SU-DHL-6 (cell line): ENCODE data around the gene TIMD4.

Experiments used
- H2AFZ ChIP-seq: fragments of 200-600 bp; sonication (generic); 2 replicates; pipeline ENCODE4 v1.6.1; 2014; ENCODE audit warnings: low read depth, mild to moderate bottlenecking, moderate library complexity, mixed read lengths, antibody characterized with exemption, low read length; ENCODE audit not compliant: severe bottlenecking
- H3F3A ChIP-seq: fragments of 200-600 bp; shearing (Covaris generic); 2 replicates; pipeline ENCODE4 v1.6.0; 2016; ENCODE audit warnings: antibody characterized with exemption, mild to moderate bottlenecking; ENCODE audit not compliant: insufficient read depth
- H3K27ac ChIP-seq: fragments of 200-600 bp; sonication (generic); 2 replicates; pipeline ENCODE4 v1.5.1; 2016; ENCODE audit warnings: low read depth, mild to moderate bottlenecking, low read length, moderate library complexity, mixed read lengths
- H3K27me3 ChIP-seq: fragments of 200-600 bp; sonication (generic), shearing (Covaris generic); 2 replicates; pipeline ENCODE4 v1.6.0; 2014; ENCODE audit warnings: mild to moderate bottlenecking, low read length
- H3K36me3 ChIP-seq: fragments of 200-600 bp; sonication (generic); 2 replicates; pipeline ENCODE4 v1.6.1; 2014; ENCODE audit warnings: mild to moderate bottlenecking, low read length, mixed read lengths
- H3K4me2 ChIP-seq: fragments of 300-600, 200-600 bp; shearing (Covaris generic), sonication (generic); 2 replicates; pipeline ENCODE4 v1.6.0; 2014; ENCODE audit warnings: low read length, low read depth, mild to moderate bottlenecking; ENCODE audit not compliant: poor library complexity, severe bottlenecking
- H3K4me3 ChIP-seq: fragments of 200-600 bp; sonication (generic); 2 replicates; pipeline ENCODE4 v1.5.1; 2014; ENCODE audit warnings: antibody characterized with exemption, low read length, mild to moderate bottlenecking, mixed read lengths; ENCODE audit not compliant: insufficient read depth, poor library complexity, severe bottlenecking
- H3K79me2 ChIP-seq: fragments of 200-600 bp; sonication (generic); 2 replicates; pipeline ENCODE4 v1.6.1; 2014; ENCODE audit warnings: mild to moderate bottlenecking, low read length, moderate library complexity; ENCODE audit not compliant: insufficient read depth
- H3K9ac ChIP-seq: fragments of 200-600 bp; sonication (generic); 2 replicates; pipeline ENCODE4 v1.7.0; 2014; ENCODE audit warnings: mild to moderate bottlenecking, low read length
- H3K9me2 ChIP-seq: fragments of 200-600 bp; sonication (generic); replicated peaks from 2 replicates; pipeline ENCODE4 v1.6.1; 2014; ENCODE audit warnings: low read length; ENCODE audit not compliant: insufficient read depth
- H3K9me3 ChIP-seq: fragments of 200-600 bp; sonication (generic); 2 replicates; pipeline ENCODE4 v1.6.1; 2014; ENCODE audit warnings: low read length, mixed read lengths; ENCODE audit not compliant: insufficient read depth
- H4K20me1 ChIP-seq: fragments of 200-600 bp; sonication (generic); 2 replicates; pipeline ENCODE4 v1.6.1; 2014; ENCODE audit warnings: low read depth, mild to moderate bottlenecking, antibody characterized with exemption, low read length, moderate library complexity, mixed read lengths
- EZH2phosphoT487 ChIP-seq: fragments of 200-600 bp; sonication (generic), shearing (Covaris generic); conservative IDR thresholded peaks from 2 replicates; pipeline ENCODE4 v1.6.1; 2018; ENCODE audit warnings: mild to moderate bottlenecking, antibody characterized with exemption, low read length, moderate library complexity, mixed read lengths
- TF ChIP-seq, protein P1 (sequence below): fragments of 200-600 bp; sonication (generic); IDR thresholded peaks from one replicate; pipeline ENCODE4 v1.5.1; 2017; ENCODE audit warnings: antibody characterized with exemption, mild to moderate bottlenecking, low read length, moderate library complexity; ENCODE audit not compliant: insufficient read depth, poor library complexity, severe bottlenecking

Gene TIMD4

DNA sequence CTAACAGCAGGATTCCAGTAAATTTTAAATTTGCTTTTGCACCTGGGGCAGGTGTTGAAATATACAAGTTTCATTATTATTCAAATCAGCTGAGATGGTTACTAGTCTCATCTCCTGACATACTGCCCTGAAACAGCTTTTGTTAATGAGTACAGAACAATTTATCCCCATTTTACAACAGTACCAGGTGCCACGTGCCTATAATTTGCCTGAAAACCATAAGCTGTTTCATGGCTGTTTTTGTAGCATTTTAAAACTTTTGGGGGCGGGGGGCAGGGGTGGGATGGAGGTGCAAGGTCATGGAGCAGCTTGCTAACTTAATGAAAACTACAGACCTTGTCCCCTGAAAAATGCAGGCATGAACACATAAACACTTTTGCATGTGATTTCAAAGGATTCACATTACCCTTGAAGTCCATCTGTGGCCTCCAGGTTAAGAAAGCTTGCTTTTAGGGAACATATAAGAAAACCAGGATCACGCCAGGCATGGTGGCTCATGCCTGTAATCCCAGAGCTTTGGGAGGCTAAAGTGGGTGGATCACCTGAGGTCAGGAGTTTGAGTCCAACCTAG is 42.1 kb downstream of the TIMD4 start:
- peak overlapping the region; percentile 12 for H2AFZ ChIP-seq
- H3K27ac ChIP-seq, result peak overlapping the region; percentile 62
- no peak overlapping the region for H3K4me3 ChIP-seq
- peak overlapping the region; percentile 23 for H3K4me2 ChIP-seq
- 0 out of 2 replicates have a peak, but pooled peaks cover 4% of the 10 kb centered on the region for H3F3A ChIP-seq
- no peak for TF ChIP-seq EZH2phosphoT487
- TF ChIP-seq, protein P1, sequence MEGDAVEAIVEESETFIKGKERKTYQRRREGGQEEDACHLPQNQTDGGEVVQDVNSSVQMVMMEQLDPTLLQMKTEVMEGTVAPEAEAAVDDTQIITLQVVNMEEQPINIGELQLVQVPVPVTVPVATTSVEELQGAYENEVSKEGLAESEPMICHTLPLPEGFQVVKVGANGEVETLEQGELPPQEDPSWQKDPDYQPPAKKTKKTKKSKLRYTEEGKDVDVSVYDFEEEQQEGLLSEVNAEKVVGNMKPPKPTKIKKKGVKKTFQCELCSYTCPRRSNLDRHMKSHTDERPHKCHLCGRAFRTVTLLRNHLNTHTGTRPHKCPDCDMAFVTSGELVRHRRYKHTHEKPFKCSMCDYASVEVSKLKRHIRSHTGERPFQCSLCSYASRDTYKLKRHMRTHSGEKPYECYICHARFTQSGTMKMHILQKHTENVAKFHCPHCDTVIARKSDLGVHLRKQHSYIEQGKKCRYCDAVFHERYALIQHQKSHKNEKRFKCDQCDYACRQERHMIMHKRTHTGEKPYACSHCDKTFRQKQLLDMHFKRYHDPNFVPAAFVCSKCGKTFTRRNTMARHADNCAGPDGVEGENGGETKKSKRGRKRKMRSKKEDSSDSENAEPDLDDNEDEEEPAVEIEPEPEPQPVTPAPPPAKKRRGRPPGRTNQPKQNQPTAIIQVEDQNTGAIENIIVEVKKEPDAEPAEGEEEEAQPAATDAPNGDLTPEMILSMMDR, result no peak
- H3K36me3 ChIP-seq, result no peaks in the 10 kb centered on the region
- no peaks in the 10 kb centered on the region for H3K79me2 ChIP-seq
- peak overlapping the region; percentile 27 for H3K9ac ChIP-seq
- no peaks in the 10 kb centered on the region for H3K27me3 ChIP-seq
- no peaks in the 10 kb centered on the region for H3K9me3 ChIP-seq
- no peaks in the 10 kb centered on the region for H3K9me2 ChIP-seq
- H4K20me1 ChIP-seq, result no peaks in the 10 kb centered on the region

DNA sequence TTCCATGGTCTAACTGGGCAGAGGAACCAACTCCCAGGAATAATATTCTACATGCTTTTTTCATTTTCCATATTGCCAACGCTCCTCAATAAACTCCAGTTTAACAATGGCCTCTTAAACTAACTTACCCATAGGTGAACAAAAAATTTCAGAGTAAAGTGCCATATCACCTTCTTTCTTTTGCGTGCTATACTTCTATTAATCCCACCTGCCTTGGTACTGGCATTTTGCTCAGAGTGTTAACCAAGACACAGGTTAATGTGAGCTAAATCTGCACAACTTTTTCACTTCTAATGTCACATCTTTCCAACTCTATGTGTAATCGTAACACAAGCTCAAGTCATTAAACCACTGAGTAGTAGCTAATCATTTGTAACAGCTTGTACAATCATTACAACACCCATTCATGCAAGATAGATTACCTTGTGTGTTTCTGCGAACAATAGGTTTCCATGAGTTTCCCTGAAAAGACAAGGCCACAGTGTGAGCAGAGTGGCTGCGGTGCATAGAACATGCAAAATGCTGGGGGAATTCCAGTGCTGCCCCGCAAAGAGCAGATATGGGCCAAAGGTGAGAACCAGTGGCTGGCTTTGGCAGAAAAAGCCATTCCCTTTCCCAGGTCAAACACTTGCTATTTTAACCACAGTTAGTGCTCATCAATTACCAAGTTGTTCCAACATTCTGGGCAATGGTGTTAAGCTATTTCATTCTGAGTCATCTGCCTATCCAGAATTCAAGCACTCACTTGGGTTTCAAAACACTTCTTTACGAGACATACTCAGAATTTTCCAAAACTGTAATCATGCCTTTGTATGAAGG is 42.8 kb downstream of the TIMD4 start:
- TF ChIP-seq, protein P1, result no peak
- no peak for TF ChIP-seq EZH2phosphoT487
- H3F3A ChIP-seq, result 0 out of 2 replicates have a peak, but pooled peaks cover 4% of the 10 kb centered on the region

DNA sequence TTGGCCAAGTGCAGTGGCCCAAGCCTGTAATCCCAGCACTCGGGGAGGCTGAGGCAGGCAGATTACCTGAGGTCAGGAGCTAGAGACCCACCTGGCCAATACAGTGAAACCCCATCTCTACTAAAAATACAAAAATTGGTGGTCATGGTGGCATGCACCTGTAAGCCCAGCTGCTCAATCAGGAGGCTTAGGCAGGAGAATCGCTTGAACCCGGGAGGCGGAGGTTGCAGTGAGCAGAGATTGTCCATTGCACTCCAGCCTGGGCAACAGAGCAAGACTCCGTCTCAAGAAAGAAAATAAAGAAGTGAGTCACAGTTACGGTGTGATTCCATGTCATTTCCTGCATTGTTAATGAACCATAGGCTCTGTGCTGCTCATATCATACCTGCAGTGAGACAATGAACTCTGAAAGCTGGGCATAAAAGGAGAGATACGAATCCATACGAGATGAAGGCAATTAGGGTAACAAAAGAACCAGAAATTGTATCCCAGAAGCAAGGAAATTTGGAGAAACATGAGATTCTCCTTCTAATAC is 44.6 kb downstream of the TIMD4 start:
- no peak overlapping the region for H2AFZ ChIP-seq
- peak overlapping the region; percentile 8 for H3K4me2 ChIP-seq
- H4K20me1 ChIP-seq, result no peaks in the 10 kb centered on the region
- H3K9me2 ChIP-seq, result no peaks in the 10 kb centered on the region
- 0 out of 2 replicates have a peak, but pooled peaks cover 4% of the 10 kb centered on the region for H3F3A ChIP-seq
- H3K27me3 ChIP-seq, result no peaks in the 10 kb centered on the region
- H3K36me3 ChIP-seq, result no peaks in the 10 kb centered on the region
- H3K79me2 ChIP-seq, result no peaks in the 10 kb centered on the region
- peak overlapping the region; percentile 62; the same call in 1 of the 2 replicates for H3K27ac ChIP-seq
- no peaks in the 10 kb centered on the region for H3K9me3 ChIP-seq
- H3K4me3 ChIP-seq, result no peak overlapping the region
- no peak overlapping the region for H3K9ac ChIP-seq
- TF ChIP-seq EZH2phosphoT487, result no peak
- TF ChIP-seq, protein P1, result no peak

More for the DNA sequence above, 42.8 kb downstream of the TIMD4 start:
- no peaks in the 10 kb centered on the region for H3K9me3 ChIP-seq
- H3K9me2 ChIP-seq, result no peaks in the 10 kb centered on the region
- H2AFZ ChIP-seq, result peak overlapping the region; percentile 12
- no peaks in the 10 kb centered on the region for H3K27me3 ChIP-seq
- peak overlapping the region; percentile 23 for H3K4me2 ChIP-seq
- no peaks in the 10 kb centered on the region for H3K36me3 ChIP-seq
- peak overlapping the region; percentile 10 for H3K4me3 ChIP-seq
- H3K27ac ChIP-seq, result peak overlapping the region; percentile 62
- H3K9ac ChIP-seq, result peak overlapping the region; percentile 27
- no peaks in the 10 kb centered on the region for H4K20me1 ChIP-seq
- no peaks in the 10 kb centered on the region for H3K79me2 ChIP-seq
